IPS DF 6.9 (cell line): ENCODE measurements around the gene ZNF354C.

ENCODE experiments used
- DNase-seq: peaks from one replicate; pipeline ENCODE4 v3.0.0-alpha.2; 2013; ENCODE audit warnings: low read depth, low spot score
- H3K27ac ChIP-seq: one replicate; pipeline ENCODE4 v1.5.1; 2013; ENCODE audit warnings: low read length, control low read depth
- H3K27me3 ChIP-seq: 2 replicates; pipeline ENCODE4 v1.6.1; 2013; ENCODE audit warnings: mild to moderate bottlenecking, low read length; ENCODE audit not compliant: control insufficient read depth, insufficient read depth
- H3K36me3 ChIP-seq: 2 replicates; pipeline ENCODE4 v1.6.1; 2013; ENCODE audit warnings: low read length; ENCODE audit not compliant: control insufficient read depth, insufficient read depth
- H3K4me1 ChIP-seq: 2 replicates; pipeline ENCODE4 v1.6.1; 2013; ENCODE audit warnings: low read length; ENCODE audit not compliant: control insufficient read depth, insufficient read depth
- H3K4me3 ChIP-seq: 2 replicates; pipeline ENCODE4 v1.5.1; 2013; ENCODE audit warnings: mild to moderate bottlenecking, low read length
- H3K9me3 ChIP-seq: 2 replicates; pipeline ENCODE4 v1.6.1; 2013; ENCODE audit warnings: low read length, inconsistent platforms; ENCODE audit not compliant: control insufficient read depth, insufficient read depth
- WGBS: extraction: QIAGEN DNeasy Blood & Tissue Kit; methylation state at CpG from one replicate; pipeline ENCODE4 v1.1.7; 2013; ENCODE audit warnings: mixed read lengths, missing lambda C conversion rate; ENCODE audit not compliant: insufficient read length, insufficient coverage; 5-methylcytosine and 5-hydroxymethylcytosine counted together

The ZNF354C gene

GRCh38 chr5:179121667-179122111, 61.5 kb downstream of the ZNF354C start:
- H3K36me3 ChIP-seq, result no peaks in the 10 kb centered on the region
- no peak for DNase-seq
- H3K27me3 ChIP-seq, result no peaks in the 10 kb centered on the region
- no peak overlapping the region for H3K4me3 ChIP-seq
- H3K4me1 ChIP-seq, result no peaks in the 10 kb centered on the region
- no peak overlapping the region for H3K27ac ChIP-seq
- no peaks in the 10 kb centered on the region for H3K9me3 ChIP-seq
- no CpG with 5 or more reads among the region's 25 CpGs for WGBS

GRCh38 chr5:179122411-179123108, 62.4 kb downstream of the ZNF354C start:
- DNase-seq, result no peak
- H3K27me3 ChIP-seq, result no peaks in the 10 kb centered on the region
- H3K9me3 ChIP-seq, result no peaks in the 10 kb centered on the region

GRCh38 chr5:179123109-179123426, 62.9 kb downstream of the ZNF354C start:
- no peak overlapping the region for H3K27ac ChIP-seq

More at GRCh38 chr5:179122411-179123108, 62.4 kb downstream of the ZNF354C start:
- Histone ChIP-seq H3K27ac (no peak overlapping the region), H3K4me3 (no peak overlapping the region), H3K4me1 (no peaks in the 10 kb centered on the region), H3K36me3 (no peaks in the 10 kb centered on the region)
- WGBS, result no CpG with 5 or more reads among the region's 19 CpGs

GRCh38 chr5:179123491-179124272, 63.5 kb downstream of the ZNF354C start:
- H3K9me3 ChIP-seq, result no peaks in the 10 kb centered on the region
- no peaks in the 10 kb centered on the region for H3K4me1 ChIP-seq
- no peaks in the 10 kb centered on the region for H3K36me3 ChIP-seq
- no peak for DNase-seq
- no peak overlapping the region for H3K27ac ChIP-seq
- H3K4me3 ChIP-seq, result no peak overlapping the region
- no CpG with 5 or more reads among the region's 19 CpGs for WGBS
- no peaks in the 10 kb centered on the region for H3K27me3 ChIP-seq

More at GRCh38 chr5:179123109-179123426, 62.9 kb downstream of the ZNF354C start:
- Histone ChIP-seq H3K27me3 (no peaks in the 10 kb centered on the region), H3K4me1 (no peaks in the 10 kb centered on the region), H3K36me3 (no peaks in the 10 kb centered on the region), H3K4me3 (no peak overlapping the region), H3K9me3 (no peaks in the 10 kb centered on the region)
- no peak for DNase-seq
- WGBS, result no CpG with 5 or more reads among the region's 2 CpGs

GRCh38 chr5:179124273-179124852, 64.2 kb downstream of the ZNF354C start:
- Histone ChIP-seq H3K4me1 (no peaks in the 10 kb centered on the region), H3K9me3 (no peaks in the 10 kb centered on the region), H3K27ac (no peak overlapping the region), H3K36me3 (no peaks in the 10 kb centered on the region), H3K27me3 (no peaks in the 10 kb centered on the region), H3K4me3 (no peak overlapping the region)
- WGBS, result no CpG with 5 or more reads among the region's 21 CpGs
- DNase-seq, result no peak

- H3K9me3 ChIP-seq, result no peaks in the 10 kb centered on the region
- WGBS, result no CpG with 5 or more reads among the region's 43 CpGs
- no peaks in the 10 kb centered on the region for H3K4me1 ChIP-seq
- no peak for DNase-seq
- H3K27ac ChIP-seq, result no peak overlapping the region
- no peaks in the 10 kb centered on the region for H3K27me3 ChIP-seq
- no peaks in the 10 kb centered on the region for H3K36me3 ChIP-seq
- no peak overlapping the region for H3K4me3 ChIP-seq
Observed at GRCh38 chr5:179124853-179125788, 64.9 kb downstream of the ZNF354C start.

- Histone ChIP-seq H3K4me1 (no peaks in the 10 kb centered on the region), H3K4me3 (no peak overlapping the region; the same call in 1 of the 2 replicates), H3K9me3 (no peaks in the 10 kb centered on the region), H3K27ac (no peak overlapping the region), H3K27me3 (no peaks in the 10 kb centered on the region), H3K36me3 (no peaks in the 10 kb centered on the region)
- no CpG with 5 or more reads among the region's 25 CpGs for WGBS
- DNase-seq, result no peak
Observed at GRCh38 chr5:179125789-179126505, 65.8 kb downstream of the ZNF354C start.

GRCh38 chr5:179126506-179126991, 66.4 kb downstream of the ZNF354C start:
- Histone ChIP-seq H3K27me3 (no peaks in the 10 kb centered on the region), H3K27ac (no peak overlapping the region), H3K4me3 (no peak overlapping the region; the same call in 1 of the 2 replicates), H3K36me3 (no peaks in the 10 kb centered on the region), H3K9me3 (no peaks in the 10 kb centered on the region), H3K4me1 (no peaks in the 10 kb centered on the region)
- WGBS, result no CpG with 5 or more reads among the region's 14 CpGs
- no peak for DNase-seq

- WGBS, result no CpG with 5 or more reads among the region's 21 CpGs
- H3K27me3 ChIP-seq, result no peaks in the 10 kb centered on the region
- H3K36me3 ChIP-seq, result no peaks in the 10 kb centered on the region
- no peaks in the 10 kb centered on the region for H3K4me1 ChIP-seq
- DNase-seq, result no peak
- H3K27ac ChIP-seq, result no peak overlapping the region
- H3K9me3 ChIP-seq, result no peaks in the 10 kb centered on the region
- H3K4me3 ChIP-seq, result no peak overlapping the region
Observed at GRCh38 chr5:179127136-179128040, 67.2 kb downstream of the ZNF354C start.
